HG03378 (cell line): ENCODE results near the gene TRPM7.
"Not testable (repeated sequence)": the region's sequence is repeated elsewhere in the genome, so short reads cannot be mapped to it uniquely, and the experiment has no call there.

Experiments used
- ATAC-seq: cut with Tn5 transposase; IDR thresholded peaks from one replicate; pipeline ENCODE4 v1.9.1; 2021; ENCODE audit warnings: mild to moderate bottlenecking, moderate library complexity; ENCODE audit not compliant: unreplicated experiment

Gene TRPM7

DNA sequence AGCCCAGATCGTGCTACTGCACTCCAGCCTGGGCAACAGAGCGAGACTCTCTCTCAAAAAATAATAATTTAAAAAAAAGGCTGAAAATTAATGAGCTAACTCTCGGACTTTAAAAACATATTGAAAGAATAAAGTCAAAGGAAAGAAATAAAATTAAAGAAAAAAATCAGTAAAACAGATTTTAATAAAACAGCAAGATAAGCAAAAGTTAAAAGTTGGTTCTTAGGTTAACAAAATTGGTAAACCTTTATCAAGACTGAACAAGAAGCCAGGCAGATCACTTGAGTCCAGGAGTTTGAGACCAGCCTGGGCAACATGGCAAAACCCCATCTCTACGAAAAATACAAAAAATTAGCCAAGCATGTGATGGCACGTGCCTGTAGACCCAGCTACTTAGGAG lies 20.7 kb downstream of the TRPM7 start:
- no peak for ATAC-seq

DNA sequence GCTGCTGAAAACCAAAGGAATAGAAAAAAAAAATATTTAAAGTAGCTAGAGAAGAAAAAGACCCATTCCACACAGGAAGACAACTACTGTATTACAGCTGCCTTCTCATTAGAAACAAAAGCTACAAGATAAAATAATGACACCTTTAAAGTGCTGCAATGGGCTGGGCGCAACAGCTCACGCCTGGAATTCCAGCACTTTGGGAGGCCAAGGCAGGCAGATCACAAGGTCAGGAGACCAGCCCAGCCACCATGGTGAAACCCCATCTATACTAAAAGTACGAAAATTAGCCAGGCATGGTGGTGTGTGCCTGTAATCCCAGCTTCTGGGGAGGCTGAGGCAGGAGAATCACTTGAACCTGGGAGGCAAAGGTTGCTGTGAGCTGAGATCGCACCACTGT lies 31.0 kb downstream of the TRPM7 start:
- no peak for ATAC-seq

DNA sequence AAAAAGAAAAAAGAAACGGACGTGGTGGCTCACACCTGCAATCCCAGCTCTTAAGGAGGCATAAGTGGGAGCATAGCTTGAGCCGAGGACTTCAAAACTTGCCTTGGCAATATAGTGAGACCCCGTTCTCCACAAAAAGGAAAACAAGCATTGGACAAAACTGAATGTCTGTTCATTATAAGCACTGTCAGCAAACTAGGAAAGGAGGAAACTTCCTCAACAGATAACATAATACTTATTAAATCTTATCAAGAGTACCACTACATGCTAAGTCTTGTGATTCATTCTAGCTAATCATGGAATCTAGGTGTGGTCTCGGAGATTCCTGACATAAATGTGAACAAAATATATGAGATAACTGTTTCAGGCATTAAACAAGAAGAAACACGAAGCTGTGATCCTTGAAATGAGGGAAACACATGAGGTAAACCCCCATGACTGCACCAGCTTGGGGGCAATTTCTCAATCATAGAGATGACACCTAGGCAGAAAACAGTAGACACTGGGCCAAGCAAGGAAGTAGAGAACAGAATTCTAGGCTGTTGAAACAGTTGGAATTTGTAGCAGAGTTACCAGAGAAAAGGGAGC lies 33.3 kb downstream of the TRPM7 start:
- no peak for ATAC-seq

- no peak for ATAC-seq
These were observed 33.9 kb downstream of the TRPM7 start for GRCh38 chr15:50652671-50653070.

DNA sequence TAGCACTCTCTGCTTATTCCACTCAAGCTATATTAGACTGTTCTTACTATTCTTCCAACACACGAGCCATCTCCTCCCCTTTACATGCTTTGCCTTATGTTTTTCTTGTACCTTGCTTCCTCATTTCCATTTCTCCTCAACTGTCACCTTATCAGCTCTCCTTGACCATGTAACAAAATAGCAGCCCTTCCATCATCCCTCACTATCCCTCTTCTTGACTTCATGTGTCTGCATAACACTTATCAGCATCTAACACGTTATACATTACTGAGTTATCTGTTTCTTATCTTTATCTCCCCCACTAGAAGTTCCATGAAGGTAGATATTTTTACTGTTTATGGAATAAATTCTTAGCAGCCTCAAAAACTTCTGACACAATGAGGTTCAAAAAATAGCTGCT lies 45.3 kb downstream of the TRPM7 start:
- ATAC-seq: no peak

- ATAC-seq: no peak
These were observed 50.5 kb downstream of the TRPM7 start for GRCh38 chr15:50636146-50636545.

DNA sequence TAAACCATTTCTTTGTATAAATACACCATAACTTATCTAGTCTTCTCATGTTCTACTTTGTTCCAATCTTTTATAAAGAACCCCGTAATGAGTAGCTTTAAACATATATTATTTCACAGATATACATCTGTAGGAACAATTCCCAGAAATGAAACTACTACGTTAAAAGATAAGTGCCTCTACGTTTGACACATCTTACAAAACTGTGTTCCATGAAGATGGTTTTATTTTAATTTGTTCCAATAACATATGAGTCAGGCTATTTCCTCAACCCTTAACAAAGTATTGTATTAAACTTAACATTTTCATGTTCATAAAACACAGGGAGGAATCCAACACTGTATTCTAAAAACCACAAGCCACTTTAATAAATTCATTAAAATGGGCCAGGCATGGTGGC lies 52.9 kb downstream of the TRPM7 start:
- ATAC-seq: no peak

DNA sequence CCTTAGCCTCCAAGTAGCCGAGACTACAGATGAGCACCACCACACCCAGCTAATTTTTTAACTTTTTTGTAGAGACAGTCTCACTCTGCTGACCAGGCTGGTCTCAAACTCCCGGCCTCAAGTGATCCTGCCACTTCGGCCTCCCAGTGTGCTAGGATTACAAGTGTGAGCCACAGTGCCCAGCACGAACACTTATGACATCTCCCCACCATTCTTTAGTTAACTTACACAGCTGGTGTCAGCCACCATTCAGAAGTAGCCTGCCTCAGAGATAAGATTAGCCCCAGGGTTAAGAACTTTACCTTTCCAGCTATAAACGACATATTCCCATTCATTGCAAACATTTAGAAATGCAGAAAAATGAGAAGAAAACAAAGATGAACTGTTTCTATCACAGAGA lies 58.2 kb downstream of the TRPM7 start:
- no peak for ATAC-seq

GRCh38 chr15:50627351-50628055 lies 59.1 kb downstream of the TRPM7 start:
- ATAC-seq: no peak

- no peak for ATAC-seq
These were observed 61.9 kb downstream of the TRPM7 start for GRCh38 chr15:50624616-50625168.

DNA sequence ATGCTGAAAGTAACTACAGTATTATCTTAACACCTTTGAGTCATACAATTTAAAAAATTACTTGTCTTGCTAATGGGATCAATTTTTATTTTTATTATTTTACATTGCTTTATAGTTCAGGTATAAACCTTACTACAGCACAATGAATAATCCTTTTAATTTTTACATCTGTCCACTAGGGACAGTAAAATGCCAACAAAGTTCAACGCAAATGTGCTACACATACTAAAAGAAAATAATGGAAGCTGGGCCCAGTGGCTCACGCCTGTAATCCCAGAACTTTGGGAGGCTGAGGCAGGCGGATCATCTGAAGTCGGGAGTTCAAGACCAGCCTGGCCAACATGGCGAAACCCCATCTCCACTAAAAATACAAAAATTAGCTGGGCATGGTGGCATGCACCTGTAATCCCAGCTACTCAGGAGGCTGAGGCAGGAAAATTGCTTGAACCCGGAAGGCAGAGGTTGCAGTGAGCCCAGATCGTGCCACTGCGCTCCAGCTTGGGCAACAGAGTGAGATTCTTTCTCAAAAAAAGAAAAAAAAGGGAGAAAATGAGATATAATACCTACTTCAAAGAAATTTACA lies 64.1 kb downstream of the TRPM7 start:
- not testable (repeated sequence) for ATAC-seq

DNA sequence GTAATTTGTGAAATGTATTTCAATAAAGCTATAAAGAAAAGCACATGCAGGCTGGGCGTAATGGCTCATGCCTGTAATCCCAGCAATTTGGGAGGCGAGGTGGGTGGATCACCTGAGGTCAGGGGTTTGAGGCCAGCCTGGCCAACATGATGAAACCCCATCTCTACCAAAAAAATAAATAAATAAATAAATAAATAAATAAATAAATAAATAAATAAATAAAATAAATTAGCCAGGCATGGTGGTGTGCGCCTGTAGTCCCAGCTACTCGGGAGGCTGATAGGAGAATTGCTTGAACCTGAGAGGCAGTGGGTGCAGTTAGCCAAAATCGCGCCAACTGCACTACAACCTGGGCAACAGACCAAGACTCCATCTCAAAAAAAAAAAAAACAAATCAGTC lies 69.6 kb downstream of the TRPM7 start:
- ATAC-seq: not testable (repeated sequence)

DNA sequence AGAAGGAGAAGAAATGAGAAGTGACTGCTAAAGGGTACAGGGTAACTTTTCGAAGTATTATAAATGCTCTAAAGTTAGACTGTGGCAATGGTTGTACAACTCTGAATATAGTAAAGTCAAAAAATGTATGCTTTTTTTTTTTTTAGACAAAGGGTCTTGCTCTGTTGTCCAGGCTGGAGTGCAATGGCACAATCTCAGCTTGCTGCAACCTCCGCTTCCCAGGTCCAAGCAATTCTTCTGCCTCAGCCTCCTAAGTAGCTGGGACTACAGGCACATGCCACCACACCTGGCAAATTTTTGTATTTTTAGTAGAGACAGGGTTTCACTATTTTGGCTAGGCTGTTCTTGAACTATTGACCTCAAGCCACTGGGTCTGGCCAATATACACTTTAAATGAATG lies 70.0 kb downstream of the TRPM7 start:
- ATAC-seq: not testable (repeated sequence)

GRCh38 chr15:50613600-50613999 lies 73.0 kb downstream of the TRPM7 start:
- ATAC-seq: no peak

GRCh38 chr15:50607129-50607528 lies 79.5 kb downstream of the TRPM7 start:
- ATAC-seq: no peak

GRCh38 chr15:50605462-50605861 lies 81.1 kb downstream of the TRPM7 start:
- ATAC-seq: no peak

- not testable (repeated sequence) for ATAC-seq
These were observed 84.6 kb downstream of the TRPM7 start for GRCh38 chr15:50602028-50602427.

- ATAC-seq: no peak
These were observed 92.3 kb downstream of the TRPM7 start for GRCh38 chr15:50594311-50594710.

DNA sequence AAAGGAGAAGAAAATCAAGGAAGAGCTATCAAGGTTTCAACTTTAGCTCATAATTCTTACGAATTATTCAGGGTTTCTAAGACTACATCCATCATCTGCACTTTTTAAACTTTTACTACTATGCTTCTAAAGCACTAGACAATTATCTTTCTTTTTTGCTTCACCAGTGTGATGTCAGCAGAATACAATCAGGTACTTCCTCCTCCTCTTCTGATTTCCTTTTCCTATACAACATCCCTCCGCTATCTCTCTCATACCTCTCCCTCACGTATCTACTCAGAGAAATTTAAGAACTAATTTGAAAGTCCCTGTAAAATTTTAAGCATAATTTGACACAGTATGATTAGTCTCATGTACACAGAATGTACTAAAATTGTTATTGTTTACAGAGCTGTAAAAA lies 92.8 kb downstream of the TRPM7 start:
- no peak for ATAC-seq

DNA sequence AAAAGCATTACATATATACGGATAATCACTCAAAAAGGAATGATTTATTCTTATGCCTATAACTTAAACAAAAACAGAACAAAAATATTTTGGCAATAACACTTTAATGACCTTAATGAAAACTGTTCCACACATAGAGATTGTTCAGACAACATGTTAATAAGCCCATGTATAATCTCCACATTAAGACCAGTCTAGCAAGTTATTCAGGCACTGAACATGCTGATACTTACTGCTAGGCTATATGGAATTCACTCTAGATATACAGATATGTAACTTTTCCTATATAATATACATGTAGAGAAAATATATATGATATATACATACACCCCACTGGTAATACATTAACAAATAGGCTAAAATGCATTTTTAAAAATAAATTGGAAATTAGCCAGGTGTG lies 96.3 kb downstream of the TRPM7 start:
- ATAC-seq: no peak

GRCh38 chr15:50577492-50577891 lies 109.1 kb downstream of the TRPM7 start:
- ATAC-seq: no peak

GRCh38 chr15:50576166-50576565 lies 110.4 kb downstream of the TRPM7 start:
- ATAC-seq: no peak
